Measurements from ENCODE around the gene BLTP3A. TPM values are rescaled to one million over a fixed set of nuclear protein-coding genes. Genes with fewer than 3 reads are reported as not detected.

Gene BLTP3A
- total and polyA plus RNA-seq, 2 of the 8 experiments (the other 6 are each of a cell fraction or from before 2014, with no cell fraction given) = 8.5 to 17.2 TPM

DNA sequence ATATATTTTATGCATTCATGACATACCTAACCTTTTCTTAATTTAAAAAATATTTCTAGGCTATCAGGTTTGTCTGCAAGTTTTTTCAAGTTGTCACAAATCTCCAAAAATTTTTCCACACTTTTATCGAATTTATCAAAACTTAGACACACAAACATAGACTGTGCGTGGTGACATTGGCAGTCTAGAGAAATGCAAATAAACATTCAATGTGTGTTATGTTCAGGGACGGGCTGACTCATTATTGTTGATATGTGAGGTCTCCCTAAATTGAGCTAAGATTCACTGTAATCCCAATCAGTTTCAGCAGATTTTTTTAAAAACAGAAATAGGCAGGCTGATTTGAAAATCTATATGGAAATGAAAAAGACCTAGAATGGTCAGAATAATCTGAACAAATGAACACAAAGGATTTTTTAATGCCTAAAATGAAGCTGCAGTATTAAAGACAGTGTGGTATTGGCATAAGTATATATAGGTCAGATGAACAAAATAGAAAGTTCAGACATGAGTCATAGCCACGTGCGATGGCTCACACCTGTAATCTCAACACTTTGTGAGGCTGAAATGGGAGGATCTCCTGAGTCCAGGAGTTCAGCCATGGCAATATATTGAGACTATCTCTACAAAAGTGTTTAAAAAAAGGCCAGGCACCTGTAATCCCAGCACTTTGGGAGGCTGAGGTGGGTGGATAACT lies 19.2 kb downstream of the BLTP3A start (continued):
- TF ChIP-seq CBX8 (IDR thresholded peaks at IDR 0.05; ENCODE audit: borderline replicate concordance, low read depth, low read length) = no peak

Measured in H1 (cell line).